PC-9 (cell line): ENCODE data around the gene INPP4A.

ENCODE experiments used
- CTCF ChIP-seq: fragments of 200-600 bp; sonication (generic); conservative IDR thresholded peaks from 2 replicates; pipeline ENCODE4 v1.6.1; 2017; ENCODE audit warnings: mixed run types, antibody characterized with exemption, mild to moderate bottlenecking, moderate library complexity
- EZH2 ChIP-seq: fragments of 200-600 bp; sonication (generic); IDR thresholded peaks from 2 replicates; pipeline ENCODE4 v1.8.0; 2017; ENCODE audit warnings: antibody characterized with exemption, low read depth

- no peak for TF ChIP-seq CTCF
- no peak for TF ChIP-seq EZH2
These were observed 18.4 kb downstream of the INPP4A start for GRCh38 chr2:98463081-98463481.
